Breast epithelium (tissue), 3 donors: ENCODE data around the gene ARL4C.
A peak's percentile ranks its signal among the peaks of the same experiment; 100 is the strongest.

Source experiments
- POLR2AphosphoS5 ChIP-seq, 3 donors: sonication (generic); formaldehyde crosslinking; IDR thresholded peaks; one replicate each; pipeline ENCODE4 v1.6.1; 2017; ENCODE audit warnings: antibody characterized with exemption in 3 of 3
- TF ChIP-seq, protein P1 (sequence below), 3 donors: fragments of 450-650 bp; IDR thresholded peaks; one replicate each; pipeline ENCODE4 v1.5.1; 2016 to 2017; ENCODE audit warnings: antibody characterized with exemption in 3 of 3, mild to moderate bottlenecking in 3 of 3, moderate library complexity in 3 of 3

DNA sequence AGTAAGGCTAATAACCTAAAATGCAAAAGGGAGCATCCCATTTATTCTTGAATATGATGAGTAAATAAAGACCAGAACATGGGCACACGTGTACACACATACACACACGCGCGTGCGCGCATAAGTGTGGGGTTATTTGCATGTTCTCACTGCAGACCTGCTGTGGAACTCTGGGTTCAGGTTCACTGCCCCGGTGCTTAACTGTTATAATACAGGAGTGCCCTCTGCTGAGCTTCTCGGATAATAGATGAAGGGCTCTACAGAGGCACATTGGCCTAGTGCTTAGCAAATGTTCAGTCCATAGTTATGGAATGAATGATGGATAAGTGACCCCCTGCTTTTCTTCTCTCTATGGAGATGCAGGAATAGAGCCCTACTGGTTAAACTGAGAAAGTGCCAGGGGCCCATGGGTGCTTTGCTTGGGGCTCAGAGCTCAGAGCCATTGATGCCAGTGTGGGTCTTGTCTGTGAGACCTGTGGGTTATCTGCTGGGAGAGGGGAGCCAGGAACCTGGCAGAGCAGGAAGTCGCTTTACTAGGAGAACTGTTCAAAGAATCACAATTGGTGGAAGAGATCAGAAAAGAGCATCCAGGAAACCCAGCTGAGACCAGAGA is 3.6 kb upstream of the ARL4C start:
- TF ChIP-seq, protein P1, sequence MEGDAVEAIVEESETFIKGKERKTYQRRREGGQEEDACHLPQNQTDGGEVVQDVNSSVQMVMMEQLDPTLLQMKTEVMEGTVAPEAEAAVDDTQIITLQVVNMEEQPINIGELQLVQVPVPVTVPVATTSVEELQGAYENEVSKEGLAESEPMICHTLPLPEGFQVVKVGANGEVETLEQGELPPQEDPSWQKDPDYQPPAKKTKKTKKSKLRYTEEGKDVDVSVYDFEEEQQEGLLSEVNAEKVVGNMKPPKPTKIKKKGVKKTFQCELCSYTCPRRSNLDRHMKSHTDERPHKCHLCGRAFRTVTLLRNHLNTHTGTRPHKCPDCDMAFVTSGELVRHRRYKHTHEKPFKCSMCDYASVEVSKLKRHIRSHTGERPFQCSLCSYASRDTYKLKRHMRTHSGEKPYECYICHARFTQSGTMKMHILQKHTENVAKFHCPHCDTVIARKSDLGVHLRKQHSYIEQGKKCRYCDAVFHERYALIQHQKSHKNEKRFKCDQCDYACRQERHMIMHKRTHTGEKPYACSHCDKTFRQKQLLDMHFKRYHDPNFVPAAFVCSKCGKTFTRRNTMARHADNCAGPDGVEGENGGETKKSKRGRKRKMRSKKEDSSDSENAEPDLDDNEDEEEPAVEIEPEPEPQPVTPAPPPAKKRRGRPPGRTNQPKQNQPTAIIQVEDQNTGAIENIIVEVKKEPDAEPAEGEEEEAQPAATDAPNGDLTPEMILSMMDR (IDR thresholded peaks at IDR 0.05), result peak in 2 of 3 donors; percentile 31 to 37
- TF ChIP-seq POLR2AphosphoS5 (IDR thresholded peaks at IDR 0.05), result no peak
